HepG2 (cell line): ENCODE results near the gene ZNF512B. TPM values are rescaled to one million over a fixed set of nuclear protein-coding genes. Genes with fewer than 3 reads are reported as not detected.
A peak's percentile ranks its signal among the peaks of the same experiment; 100 is the strongest.

ENCODE experiments used
- AKAP8 ChIP-seq: sonication (generic); formaldehyde crosslinking; IDR thresholded peaks from 2 replicates; pipeline ENCODE4 v1.5.1; 2020; ENCODE audit warnings: mild to moderate bottlenecking, missing genetic modification reagents
- CBX1 ChIP-seq: IDR thresholded peaks from one replicate; pipeline ENCODE4 v1.6.1; 2016; ENCODE audit warnings: antibody characterized with exemption, low read depth
- KAT2B ChIP-seq: fragments of 150-350 bp; IDR thresholded peaks from 2 replicates; pipeline ENCODE4 v1.6.1; 2014; ENCODE audit warnings: low read depth, low read length, borderline replicate concordance
- PHF20 ChIP-seq: sonication (generic); formaldehyde crosslinking; IDR thresholded peaks from 2 replicates; pipeline ENCODE4 v1.5.0; 2020; ENCODE audit warnings: mild to moderate bottlenecking, missing genetic modification reagents
- SALL2 ChIP-seq: sonication (generic); formaldehyde crosslinking; IDR thresholded peaks from 2 replicates; pipeline ENCODE4 v1.8.1; 2023; ENCODE audit warnings: mild to moderate bottlenecking, missing genetic modification reagents, inconsistent platforms
- SMAD1 ChIP-seq: sonication (generic); formaldehyde crosslinking; IDR thresholded peaks from 2 replicates; pipeline ENCODE4 v1.4.0; 2020; ENCODE audit warnings: missing genetic modification reagents, low read depth, mild to moderate bottlenecking, borderline replicate concordance
- ZBTB20 ChIP-seq: sonication (generic); formaldehyde crosslinking; IDR thresholded peaks from 2 replicates; pipeline ENCODE4 v1.8.1; 2023; ENCODE audit warnings: missing genetic modification reagents, low read depth, mild to moderate bottlenecking, borderline replicate concordance
- ZNF143 ChIP-seq: sonication (generic); formaldehyde crosslinking; IDR thresholded peaks from 2 replicates; pipeline ENCODE4 v1.4.0; 2020; ENCODE audit warnings: missing genetic modification reagents
- ZNF225 ChIP-seq: sonication (generic); formaldehyde crosslinking; IDR thresholded peaks from 2 replicates; pipeline ENCODE4 v1.4.0; 2020; ENCODE audit warnings: mild to moderate bottlenecking, missing genetic modification reagents
- ZNF260 ChIP-seq: sonication (generic); formaldehyde crosslinking; IDR thresholded peaks from 2 replicates; pipeline ENCODE4 v1.4.0; 2020; ENCODE audit warnings: missing genetic modification reagents, low read depth, mild to moderate bottlenecking, borderline replicate concordance
- ZNF263 ChIP-seq: sonication (generic); formaldehyde crosslinking; IDR thresholded peaks from 2 replicates; pipeline ENCODE4 v1.4.0; 2020; ENCODE audit warnings: missing genetic modification reagents
- ZNF572 ChIP-seq: sonication (generic); formaldehyde crosslinking; IDR thresholded peaks from 2 replicates; pipeline ENCODE4 v1.5.1; 2020; ENCODE audit warnings: mild to moderate bottlenecking, missing genetic modification reagents
- ZNF782 ChIP-seq: sonication (generic); formaldehyde crosslinking; IDR thresholded peaks from 2 replicates; pipeline ENCODE4 v1.4.0; 2020; ENCODE audit warnings: missing genetic modification reagents, mild to moderate bottlenecking, borderline replicate concordance
- ZNF839 ChIP-seq: sonication (generic); formaldehyde crosslinking; IDR thresholded peaks from 2 replicates; pipeline ENCODE4 v1.4.0; 2020; ENCODE audit warnings: missing genetic modification reagents, mild to moderate bottlenecking, borderline replicate concordance
- polyA plus RNA-seq, 8 experiments: library from polyadenylated mRNA; depleted of rRNA in 3 of 8; stranded (reverse) in 7 of 8; unstranded in 1 of 8; fragments of >200 nt; fragmentation: Illumina TruSeq in 4 of 8; extraction: Trizol in 4 of 8; gene quantifications; 2 replicates each; pipeline versions ENCODE4 v1.2.1 to v1.2.3, GENCODE V29; 2011 to 2016; ENCODE audit warnings: low read depth in 4 of 8, missing spikeins in 1 of 8, mixed read lengths in 1 of 8; ENCODE audit not compliant: insufficient read depth in 1 of 8
- total RNA-seq, 5 experiments: library from RNA; depleted of rRNA; stranded (reverse); fragments of >200 nt; fragmentation: Illumina TruSeq; extraction: Trizol; gene quantifications; 2 replicates each; pipeline ENCODE4 v1.2.3, GENCODE V29; 2016; ENCODE audit warnings: low read depth in 1 of 5
- TF ChIP-seq, protein P1 (sequence below): sonication (generic); formaldehyde crosslinking; IDR thresholded peaks from 2 replicates; pipeline ENCODE4 v1.4.0; 2020; ENCODE audit warnings: missing genetic modification reagents, borderline replicate concordance
- TF ChIP-seq, protein P2 (sequence below): sonication (generic); formaldehyde crosslinking; conservative IDR thresholded peaks from 2 replicates; pipeline ENCODE4 v1.8.1; 2023; ENCODE audit warnings: missing genetic modification reagents
- TF ChIP-seq, protein P3 (sequence below): sonication (generic); formaldehyde crosslinking; IDR thresholded peaks from 2 replicates; pipeline ENCODE4 v1.4.0; 2020; ENCODE audit warnings: missing genetic modification reagents, mild to moderate bottlenecking, borderline replicate concordance
- TF ChIP-seq, protein P4 (sequence below): sonication (generic); formaldehyde crosslinking; IDR thresholded peaks from 2 replicates; pipeline ENCODE4 v1.8.0; 2022; ENCODE audit warnings: missing genetic modification reagents, mild to moderate bottlenecking, moderate library complexity, borderline replicate concordance
- TF ChIP-seq, protein P5 (sequence below): IDR thresholded peaks from 2 replicates; pipeline ENCODE4 v1.6.1; 2016

The ZNF512B gene
- total and polyA plus RNA-seq, 2 of the 13 experiments (the other 11 are each of a cell fraction or from before 2014, with no cell fraction given): 11.5 to 30.6 TPM

DNA sequence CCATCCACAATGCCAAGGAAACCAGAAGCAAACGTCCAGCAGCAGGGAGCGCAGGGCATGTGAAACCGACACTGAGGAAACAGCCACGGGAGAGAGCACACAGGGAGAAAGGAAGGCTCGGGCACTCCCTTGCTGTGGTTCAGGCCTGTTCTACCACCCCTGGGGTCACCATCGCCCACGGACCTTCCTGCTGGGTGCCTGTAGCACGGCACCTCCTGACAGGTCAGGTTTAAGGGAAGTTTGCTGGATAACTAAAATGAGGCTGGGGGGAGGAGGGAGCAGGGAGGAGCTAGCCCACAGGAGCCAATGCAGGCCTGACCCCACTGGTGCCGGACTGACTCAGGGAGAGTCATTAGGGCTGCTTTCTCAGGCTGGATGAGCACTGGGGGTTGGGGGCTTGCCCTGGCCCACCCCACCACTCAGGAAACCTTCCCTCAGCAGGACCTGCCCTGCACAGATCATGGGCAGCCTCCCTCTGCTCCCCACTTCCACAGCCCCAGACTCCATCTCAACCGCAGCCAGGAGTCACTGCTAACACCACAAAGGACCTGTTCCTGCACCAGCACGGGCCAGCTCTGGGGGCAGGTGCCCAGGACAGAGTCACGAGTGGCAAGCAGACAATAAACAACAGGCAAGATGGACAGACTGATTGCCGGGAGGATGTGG is 15.8 kb downstream of the ZNF512B start (continued):
- TF ChIP-seq ZNF839 (CRISPR knock-in tag): 0 out of 2 replicates have a peak, but pooled peaks have one; percentile 51
- TF ChIP-seq ZNF225 (CRISPR knock-in tag): 0 out of 2 replicates have a peak, but pooled peaks have one; percentile 17
- TF ChIP-seq, protein P1, sequence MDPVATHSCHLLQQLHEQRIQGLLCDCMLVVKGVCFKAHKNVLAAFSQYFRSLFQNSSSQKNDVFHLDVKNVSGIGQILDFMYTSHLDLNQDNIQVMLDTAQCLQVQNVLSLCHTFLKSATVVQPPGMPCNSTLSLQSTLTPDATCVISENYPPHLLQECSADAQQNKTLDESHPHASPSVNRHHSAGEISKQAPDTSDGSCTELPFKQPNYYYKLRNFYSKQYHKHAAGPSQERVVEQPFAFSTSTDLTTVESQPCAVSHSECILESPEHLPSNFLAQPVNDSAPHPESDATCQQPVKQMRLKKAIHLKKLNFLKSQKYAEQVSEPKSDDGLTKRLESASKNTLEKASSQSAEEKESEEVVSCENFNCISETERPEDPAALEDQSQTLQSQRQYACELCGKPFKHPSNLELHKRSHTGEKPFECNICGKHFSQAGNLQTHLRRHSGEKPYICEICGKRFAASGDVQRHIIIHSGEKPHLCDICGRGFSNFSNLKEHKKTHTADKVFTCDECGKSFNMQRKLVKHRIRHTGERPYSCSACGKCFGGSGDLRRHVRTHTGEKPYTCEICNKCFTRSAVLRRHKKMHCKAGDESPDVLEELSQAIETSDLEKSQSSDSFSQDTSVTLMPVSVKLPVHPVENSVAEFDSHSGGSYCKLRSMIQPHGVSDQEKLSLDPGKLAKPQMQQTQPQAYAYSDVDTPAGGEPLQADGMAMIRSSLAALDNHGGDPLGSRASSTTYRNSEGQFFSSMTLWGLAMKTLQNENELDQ (CRISPR knock-in tag): no peak
- TF ChIP-seq, protein P2, sequence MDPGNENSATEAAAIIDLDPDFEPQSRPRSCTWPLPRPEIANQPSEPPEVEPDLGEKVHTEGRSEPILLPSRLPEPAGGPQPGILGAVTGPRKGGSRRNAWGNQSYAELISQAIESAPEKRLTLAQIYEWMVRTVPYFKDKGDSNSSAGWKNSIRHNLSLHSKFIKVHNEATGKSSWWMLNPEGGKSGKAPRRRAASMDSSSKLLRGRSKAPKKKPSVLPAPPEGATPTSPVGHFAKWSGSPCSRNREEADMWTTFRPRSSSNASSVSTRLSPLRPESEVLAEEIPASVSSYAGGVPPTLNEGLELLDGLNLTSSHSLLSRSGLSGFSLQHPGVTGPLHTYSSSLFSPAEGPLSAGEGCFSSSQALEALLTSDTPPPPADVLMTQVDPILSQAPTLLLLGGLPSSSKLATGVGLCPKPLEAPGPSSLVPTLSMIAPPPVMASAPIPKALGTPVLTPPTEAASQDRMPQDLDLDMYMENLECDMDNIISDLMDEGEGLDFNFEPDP (CRISPR knock-in tag): no peak
- peak; percentile 42; the same call in 1 of the 2 replicates for TF ChIP-seq AKAP8 (CRISPR knock-in tag)
- TF ChIP-seq, protein P3, sequence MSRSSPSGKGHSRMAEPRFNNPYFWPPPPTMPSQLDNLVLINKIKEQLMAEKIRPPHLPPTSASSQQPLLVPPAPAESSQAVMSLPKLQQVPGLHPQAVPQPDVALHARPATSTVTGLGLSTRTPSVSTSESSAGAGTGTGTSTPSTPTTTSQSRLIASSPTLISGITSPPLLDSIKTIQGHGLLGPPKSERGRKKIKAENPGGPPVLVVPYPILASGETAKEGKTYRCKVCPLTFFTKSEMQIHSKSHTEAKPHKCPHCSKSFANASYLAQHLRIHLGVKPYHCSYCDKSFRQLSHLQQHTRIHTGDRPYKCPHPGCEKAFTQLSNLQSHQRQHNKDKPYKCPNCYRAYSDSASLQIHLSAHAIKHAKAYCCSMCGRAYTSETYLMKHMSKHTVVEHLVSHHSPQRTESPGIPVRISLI (CRISPR knock-in tag): no peak
- TF ChIP-seq PHF20 (CRISPR knock-in tag): 0 out of 2 replicates have a peak, but pooled peaks have one; percentile 20
- TF ChIP-seq, protein P4, sequence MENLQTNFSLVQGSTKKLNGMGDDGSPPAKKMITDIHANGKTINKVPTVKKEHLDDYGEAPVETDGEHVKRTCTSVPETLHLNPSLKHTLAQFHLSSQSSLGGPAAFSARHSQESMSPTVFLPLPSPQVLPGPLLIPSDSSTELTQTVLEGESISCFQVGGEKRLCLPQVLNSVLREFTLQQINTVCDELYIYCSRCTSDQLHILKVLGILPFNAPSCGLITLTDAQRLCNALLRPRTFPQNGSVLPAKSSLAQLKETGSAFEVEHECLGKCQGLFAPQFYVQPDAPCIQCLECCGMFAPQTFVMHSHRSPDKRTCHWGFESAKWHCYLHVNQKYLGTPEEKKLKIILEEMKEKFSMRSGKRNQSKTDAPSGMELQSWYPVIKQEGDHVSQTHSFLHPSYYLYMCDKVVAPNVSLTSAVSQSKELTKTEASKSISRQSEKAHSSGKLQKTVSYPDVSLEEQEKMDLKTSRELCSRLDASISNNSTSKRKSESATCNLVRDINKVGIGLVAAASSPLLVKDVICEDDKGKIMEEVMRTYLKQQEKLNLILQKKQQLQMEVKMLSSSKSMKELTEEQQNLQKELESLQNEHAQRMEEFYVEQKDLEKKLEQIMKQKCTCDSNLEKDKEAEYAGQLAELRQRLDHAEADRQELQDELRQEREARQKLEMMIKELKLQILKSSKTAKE (CRISPR knock-in tag): no peak
- TF ChIP-seq SMAD1: peak; percentile 86; the same call in 1 of the 2 replicates
- no peak for TF ChIP-seq ZNF143
- TF ChIP-seq, protein P5, sequence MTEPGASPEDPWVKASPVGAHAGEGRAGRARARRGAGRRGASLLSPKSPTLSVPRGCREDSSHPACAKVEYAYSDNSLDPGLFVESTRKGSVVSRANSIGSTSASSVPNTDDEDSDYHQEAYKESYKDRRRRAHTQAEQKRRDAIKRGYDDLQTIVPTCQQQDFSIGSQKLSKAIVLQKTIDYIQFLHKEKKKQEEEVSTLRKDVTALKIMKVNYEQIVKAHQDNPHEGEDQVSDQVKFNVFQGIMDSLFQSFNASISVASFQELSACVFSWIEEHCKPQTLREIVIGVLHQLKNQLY: no peak
- 0 out of 2 replicates have a peak, but pooled peaks have one; percentile 23 for TF ChIP-seq ZNF572
- TF ChIP-seq ZNF260: 0 out of 2 replicates have a peak, but pooled peaks have one; percentile 78
- TF ChIP-seq ZNF263 (CRISPR knock-in tag): peak; percentile 89
- TF ChIP-seq CBX1: no peak
- no peak for TF ChIP-seq ZBTB20 (CRISPR knock-in tag)
- TF ChIP-seq SALL2 (CRISPR knock-in tag): peak; percentile 22; the same call in 1 of the 2 replicates
- 0 out of 2 replicates have a peak, but pooled peaks have one; percentile 47 for TF ChIP-seq ZNF782
- TF ChIP-seq KAT2B: no peak
